A549 (cell line): ENCODE data around the gene PCGF1. TPM values are rescaled to one million over a fixed set of nuclear protein-coding genes. Genes with fewer than 3 reads are reported as not detected.

ENCODE experiments used
- ATAC-seq, 2 experiments: fragments of 200-7000 bp in 1 of 2; fragments of >200 bp in 1 of 2; cut with Nextera tagmentation in 1 of 2; cut with Tn5 transposase in 1 of 2; 3 replicates each; pipeline versions ENCODE4 v1.8.0 to v1.9.1; 2018 to 2020; ENCODE audit warnings: mild to moderate bottlenecking in 1 of 2, moderate library complexity in 1 of 2
- CTCF ChIA-PET: fragments of 300-600 bp; sonication (Branson Sonifier 250); formaldehyde crosslinking; extraction: SDS; loops from one replicate; lab custom pipeline; 2021; ENCODE audit warnings: antibody characterized with exemption, inconsistent platforms; lab: Yijun Ruan, JAX
- POLR2A ChIA-PET: fragments of 350-600 bp; formaldehyde crosslinking; extraction: SDS; loops from one replicate; lab custom pipeline; 2021; ENCODE audit warnings: antibody characterized with exemption, inconsistent platforms; lab: Yijun Ruan, JAX
- DNase-seq, 2 experiments: peaks; one replicate each; pipeline versions ENCODE4 v3.0.0 to v3.0.0-alpha.2; 2011 to 2016; ENCODE audit warnings: low read depth in 1 of 2, low spot score in 1 of 2
- FAIRE-seq: peaks from 2 replicates; lab custom pipeline; 2011; peaks lifted over from hg19 to GRCh38; lab: Jason Lieb, UNC
- H3K27ac ChIP-seq, 2 experiments: fragments of >200 bp; sonication (Bioruptor Twin); formaldehyde crosslinking; 3 replicates each; pipeline ENCODE4 v1.5.1; 2016 to 2017
- H3K4me1 ChIP-seq: fragments of >200 bp; sonication (Bioruptor Twin); formaldehyde crosslinking; 3 replicates; pipeline ENCODE4 v1.6.1; 2016
- H3K4me2 ChIP-seq: fragments of >200 bp; sonication (Bioruptor Twin); formaldehyde crosslinking; 3 replicates; pipeline ENCODE4 v1.6.1; 2016
- H3K4me3 ChIP-seq: fragments of >200 bp; sonication (Bioruptor Twin); formaldehyde crosslinking; 3 replicates; pipeline ENCODE4 v1.5.1; 2016
- H3K9me3 ChIP-seq: fragments of >200 bp; sonication (Bioruptor Twin); formaldehyde crosslinking; 3 replicates; pipeline ENCODE4 v1.6.1; 2016
- CEBPB ChIP-seq, 2 experiments: fragments of >200 bp in 1 of 2; sonication (Bioruptor Twin) in 1 of 2; formaldehyde crosslinking in 1 of 2; IDR thresholded peaks; 2 replicates each; pipeline ENCODE4 v1.6.1; 2012 to 2016
- HDAC2 ChIP-seq: fragments of 200-600 bp; sonication (generic); IDR thresholded peaks from 2 replicates; pipeline ENCODE4 v1.6.1; 2016
- HEYL ChIP-seq: fragments of 250-450 bp; sonication (Bioruptor Pico); IDR thresholded peaks from 2 replicates; pipeline ENCODE4 v1.8.0; 2021; ENCODE audit warnings: mild to moderate bottlenecking, moderate library complexity
- HOXB13 ChIP-seq: fragments of 250-450 bp; sonication (Bioruptor Pico); IDR thresholded peaks from 2 replicates; pipeline ENCODE4 v1.5.0; 2020; ENCODE audit warnings: low read depth, mild to moderate bottlenecking, moderate library complexity
- JUN ChIP-seq, 2 experiments: fragments of >200 bp; sonication (Bioruptor Twin); formaldehyde crosslinking; IDR thresholded peaks; 2 replicates in 1 of 2; 3 replicates in 1 of 2; pipeline ENCODE4 v1.6.1; 2016 to 2017
- JUNB ChIP-seq: fragments of >200 bp; sonication (Bioruptor Twin); formaldehyde crosslinking; IDR thresholded peaks from 2 replicates; pipeline ENCODE4 v1.6.1; 2016
- KDM5A ChIP-seq: fragments of 200-600 bp; sonication (generic); IDR thresholded peaks from 2 replicates; pipeline ENCODE4 v1.6.1; 2016; ENCODE audit warnings: antibody characterized with exemption, mild to moderate bottlenecking
- MAZ ChIP-seq: fragments of 150-350 bp; IDR thresholded peaks from 2 replicates; pipeline ENCODE4 v1.6.1; 2014; ENCODE audit warnings: antibody characterized with exemption, low read depth, low read length, borderline replicate concordance
- NFE2L2 ChIP-seq: fragments of 150-350 bp; conservative IDR thresholded peaks from 2 replicates; pipeline ENCODE4 v1.6.1; 2014; ENCODE audit warnings: low read length
- PHF8 ChIP-seq: fragments of 200-600 bp; sonication (generic); IDR thresholded peaks from 2 replicates; pipeline ENCODE4 v1.6.1; 2016; ENCODE audit warnings: low read depth, mild to moderate bottlenecking, antibody characterized with exemption, moderate library complexity, borderline replicate concordance
- POLR2A ChIP-seq: IDR thresholded peaks from 2 replicates; pipeline ENCODE4 v1.6.1; 2012; ENCODE audit warnings: mild to moderate bottlenecking, low read length
- RAD21 ChIP-seq, 2 experiments: fragments of >200 bp in 1 of 2; sonication (Bioruptor Twin) in 1 of 2; formaldehyde crosslinking in 1 of 2; IDR thresholded peaks in 1 of 2; conservative IDR thresholded peaks in 1 of 2; 2 replicates in 1 of 2; 3 replicates in 1 of 2; pipeline ENCODE4 v1.6.1; 2012 to 2018; ENCODE audit warnings: inconsistent platforms in 1 of 2
- RFX5 ChIP-seq: fragments of 450-650 bp; IDR thresholded peaks from 2 replicates; pipeline ENCODE4 v1.7.1; 2014; ENCODE audit warnings: antibody characterized with exemption, mild to moderate bottlenecking, moderate library complexity
- ZFP36 ChIP-seq: fragments of 450-650 bp; IDR thresholded peaks from 2 replicates; pipeline ENCODE4 v1.6.1; 2014; ENCODE audit warnings: borderline replicate concordance; ENCODE audit not compliant: partially characterized antibody
- WGBS: methylation state at CpG from one replicate; pipeline ENCODE4 v1.1.6; 2017; ENCODE audit errors: missing lambda C conversion rate; 5-methylcytosine and 5-hydroxymethylcytosine counted together
- polyA plus RNA-seq, 4 experiments: library from polyadenylated mRNA; depleted of rRNA in 3 of 4; stranded (reverse); fragments of >200 nt; fragmentation: RNase III in 1 of 4; extraction: RNeasy Plus Mini Kit Qiagen cat#74134 plus additional on column Dnase treatment in 1 of 4; gene quantifications; 2 replicates in 3 of 4; 3 replicates in 1 of 4; pipeline ENCODE4 v1.2.3, GENCODE V29; 2011 to 2017
- TF ChIP-seq, protein P1 (sequence below): fragments of >200 bp; sonication (Bioruptor Twin); formaldehyde crosslinking; IDR thresholded peaks from 3 replicates; pipeline ENCODE4 v1.5.1; 2016
- TF ChIP-seq, protein P2 (sequence below): IDR thresholded peaks from 2 replicates; pipeline ENCODE4 v1.6.1; 2012
- TF ChIP-seq, protein P3 (sequence below): IDR thresholded peaks from 2 replicates; pipeline ENCODE4 v1.6.1; 2012; ENCODE audit warnings: low read depth, borderline replicate concordance
- TF ChIP-seq, protein P4 (sequence below): fragments of 250-450 bp; sonication (Bioruptor Pico); IDR thresholded peaks from 2 replicates; pipeline ENCODE4 v1.5.0; 2021; ENCODE audit warnings: mild to moderate bottlenecking, moderate library complexity, borderline replicate concordance
- TF ChIP-seq, protein P5 (sequence below): fragments of 150-350 bp; IDR thresholded peaks from 2 replicates; pipeline ENCODE4 v1.6.1; 2014; ENCODE audit warnings: low read depth, mild to moderate bottlenecking, low read length

PCGF1 gene
- polyA plus RNA-seq, 2 of the 4 experiments (the other 2 are of a cell fraction), result 32.2 to 53.6 TPM

DNA sequence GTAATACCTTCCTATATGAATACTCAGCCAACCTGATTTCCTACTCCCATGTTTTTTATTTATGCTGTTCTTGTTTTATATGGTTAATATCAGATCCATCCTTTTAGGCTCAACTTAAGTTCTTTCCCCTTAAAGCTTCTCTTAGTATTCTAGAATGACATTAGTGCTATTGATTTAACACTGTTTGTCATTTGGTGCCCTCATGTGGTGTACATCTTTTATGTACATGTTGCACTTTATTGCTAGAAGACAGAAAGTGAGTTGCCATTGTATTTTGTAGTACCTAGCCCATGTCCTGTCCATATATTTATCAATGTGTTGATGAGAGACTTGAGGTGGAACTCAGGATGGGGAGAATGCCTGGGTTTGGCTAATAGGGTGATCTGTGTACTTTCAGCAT, 24.7 kb upstream of the PCGF1 start (continued):
- TF ChIP-seq, protein P1, sequence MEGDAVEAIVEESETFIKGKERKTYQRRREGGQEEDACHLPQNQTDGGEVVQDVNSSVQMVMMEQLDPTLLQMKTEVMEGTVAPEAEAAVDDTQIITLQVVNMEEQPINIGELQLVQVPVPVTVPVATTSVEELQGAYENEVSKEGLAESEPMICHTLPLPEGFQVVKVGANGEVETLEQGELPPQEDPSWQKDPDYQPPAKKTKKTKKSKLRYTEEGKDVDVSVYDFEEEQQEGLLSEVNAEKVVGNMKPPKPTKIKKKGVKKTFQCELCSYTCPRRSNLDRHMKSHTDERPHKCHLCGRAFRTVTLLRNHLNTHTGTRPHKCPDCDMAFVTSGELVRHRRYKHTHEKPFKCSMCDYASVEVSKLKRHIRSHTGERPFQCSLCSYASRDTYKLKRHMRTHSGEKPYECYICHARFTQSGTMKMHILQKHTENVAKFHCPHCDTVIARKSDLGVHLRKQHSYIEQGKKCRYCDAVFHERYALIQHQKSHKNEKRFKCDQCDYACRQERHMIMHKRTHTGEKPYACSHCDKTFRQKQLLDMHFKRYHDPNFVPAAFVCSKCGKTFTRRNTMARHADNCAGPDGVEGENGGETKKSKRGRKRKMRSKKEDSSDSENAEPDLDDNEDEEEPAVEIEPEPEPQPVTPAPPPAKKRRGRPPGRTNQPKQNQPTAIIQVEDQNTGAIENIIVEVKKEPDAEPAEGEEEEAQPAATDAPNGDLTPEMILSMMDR, result peak; percentile 70
- no peak for TF ChIP-seq NFE2L2

DNA sequence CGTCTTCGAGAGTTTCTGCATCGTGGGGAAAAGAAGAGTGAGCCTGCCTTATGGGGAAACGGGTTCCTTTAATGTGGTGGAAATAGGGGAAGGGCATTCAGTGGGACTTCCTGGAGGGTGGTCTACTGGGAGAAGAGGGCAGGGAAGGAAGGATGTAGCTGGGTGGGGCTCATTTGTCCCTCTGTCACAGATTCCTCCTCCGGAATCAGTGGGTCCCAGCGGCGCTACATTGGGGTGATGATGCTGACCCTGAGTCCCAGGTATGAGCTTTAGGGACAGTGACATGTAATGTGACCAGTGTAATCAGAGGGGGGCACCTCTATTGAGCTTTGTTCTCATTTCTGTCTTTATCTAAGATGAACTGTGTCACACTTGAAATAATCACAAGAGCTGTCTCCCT, 24.2 kb upstream of the PCGF1 start:
- ChIA-PET POLR2A (interaction anchor here (1.0 to 1.9 kb wide), 3 partner anchors 49 to 92 kb away, joined by 3 to 6 read pairs (median 4); partner anchors contain the start of genes CCDC142 and TTC31), CTCF (interaction anchor here (0.7 to 8.5 kb wide), 32 partner anchors 8 to 293 kb away, joined by 3 to 92 read pairs (median 6); partner anchors contain the start of genes C2orf81, CCDC142, LBX2 and LOXL3)
- 91% methylated on average over 7 of the region's 7 CpGs for WGBS
- Histone ChIP-seq H3K27ac (no peak overlapping the region), H3K9me3 (no peaks in the 10 kb centered on the region), H3K4me1 (peaks cover 17% of the 10 kb centered on the region), H3K4me2 (no peak overlapping the region), H3K4me3 (no peak overlapping the region)
- no peak for DNase-seq
- TF ChIP-seq CEBPB (IDR thresholded peaks at IDR 0.05) (no peak), HEYL (CRISPR knock-in tag) (no peak), JUN (IDR thresholded peaks at IDR 0.05) (no peak), HOXB13 (CRISPR knock-in tag) (no peak)
- no peak for ATAC-seq
- FAIRE-seq, result no peak

DNA sequence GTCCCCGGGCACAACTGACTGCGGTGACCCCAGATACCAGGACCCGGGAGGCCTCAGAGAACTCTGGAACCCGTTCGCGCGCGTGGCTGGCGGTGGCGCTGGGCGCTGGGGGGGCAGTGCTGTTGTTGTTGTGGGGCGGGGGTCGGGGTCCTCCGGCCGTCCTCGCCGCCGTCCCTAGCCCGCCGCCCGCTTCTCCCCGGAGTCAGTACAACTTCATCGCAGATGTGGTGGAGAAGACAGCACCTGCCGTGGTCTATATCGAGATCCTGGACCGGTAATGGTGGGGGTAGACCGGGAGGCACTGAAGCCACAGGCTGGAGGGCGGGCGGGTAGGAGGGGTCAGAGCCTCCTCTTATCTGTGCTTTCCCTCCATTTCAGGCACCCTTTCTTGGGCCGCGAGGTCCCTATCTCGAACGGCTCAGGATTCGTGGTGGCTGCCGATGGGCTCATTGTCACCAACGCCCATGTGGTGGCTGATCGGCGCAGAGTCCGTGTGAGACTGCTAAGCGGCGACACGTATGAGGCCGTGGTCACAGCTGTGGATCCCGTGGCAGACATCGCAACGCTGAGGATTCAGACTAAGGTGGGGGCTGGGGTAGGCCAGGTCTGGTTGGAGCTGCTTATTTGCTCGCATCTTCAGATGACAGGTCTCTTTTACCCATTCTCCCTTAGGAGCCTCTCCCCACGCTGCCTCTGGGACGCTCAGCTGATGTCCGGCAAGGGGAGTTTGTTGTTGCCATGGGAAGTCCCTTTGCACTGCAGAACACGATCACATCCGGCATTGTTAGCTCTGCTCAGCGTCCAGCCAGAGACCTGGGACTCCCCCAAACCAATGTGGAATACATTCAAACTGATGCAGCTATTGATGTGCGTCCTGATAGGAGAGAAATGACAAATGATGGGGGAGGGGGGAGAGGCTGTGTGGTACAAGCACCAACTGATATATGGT, 23.0 kb upstream of the PCGF1 start:
- 19% methylated on average over 52 of the region's 54 CpGs for WGBS
- H3K27ac ChIP-seq, result peak overlapping the region; percentile 93 to 96
- H3K4me2 ChIP-seq, result peak overlapping the region; percentile 92
- peaks cover 17% of the 10 kb centered on the region for H3K4me1 ChIP-seq
- peak in 1 of 2 experiments; percentile 64 for DNase-seq
- POLR2A ChIA-PET, result interaction anchor here (0.6 to 1.9 kb wide), 12 partner anchors 8 to 72 kb away, joined by 3 to 11 read pairs (median 5); partner anchors contain the start of genes CCDC142, PCGF1, TTC31 and WBP1
- H3K4me3 ChIP-seq, result peak overlapping the region; percentile 57
- no peaks in the 10 kb centered on the region for H3K9me3 ChIP-seq
- no peak for FAIRE-seq
- TF ChIP-seq, protein P2, sequence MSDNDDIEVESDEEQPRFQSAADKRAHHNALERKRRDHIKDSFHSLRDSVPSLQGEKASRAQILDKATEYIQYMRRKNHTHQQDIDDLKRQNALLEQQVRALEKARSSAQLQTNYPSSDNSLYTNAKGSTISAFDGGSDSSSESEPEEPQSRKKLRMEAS, result peak; percentile 71; the same call in 1 of the 2 replicates
- TF ChIP-seq KDM5A, result no peak
- TF ChIP-seq, protein P3, sequence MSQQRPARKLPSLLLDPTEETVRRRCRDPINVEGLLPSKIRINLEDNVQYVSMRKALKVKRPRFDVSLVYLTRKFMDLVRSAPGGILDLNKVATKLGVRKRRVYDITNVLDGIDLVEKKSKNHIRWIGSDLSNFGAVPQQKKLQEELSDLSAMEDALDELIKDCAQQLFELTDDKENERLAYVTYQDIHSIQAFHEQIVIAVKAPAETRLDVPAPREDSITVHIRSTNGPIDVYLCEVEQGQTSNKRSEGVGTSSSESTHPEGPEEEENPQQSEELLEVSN, result peak; percentile 85
- TF ChIP-seq, all 56 proteins: peak for 2
- CTCF ChIA-PET, result interaction anchor here (1.4 to 8.5 kb wide), 11 partner anchors 8 to 281 kb away, joined by 4 to 92 read pairs (median 15); partner anchors contain the start of genes CCDC142, LBX2, PCGF1 and TTC31
- peak; percentile 22 to 48; a peak in 5 of 6 replicates for ATAC-seq

DNA sequence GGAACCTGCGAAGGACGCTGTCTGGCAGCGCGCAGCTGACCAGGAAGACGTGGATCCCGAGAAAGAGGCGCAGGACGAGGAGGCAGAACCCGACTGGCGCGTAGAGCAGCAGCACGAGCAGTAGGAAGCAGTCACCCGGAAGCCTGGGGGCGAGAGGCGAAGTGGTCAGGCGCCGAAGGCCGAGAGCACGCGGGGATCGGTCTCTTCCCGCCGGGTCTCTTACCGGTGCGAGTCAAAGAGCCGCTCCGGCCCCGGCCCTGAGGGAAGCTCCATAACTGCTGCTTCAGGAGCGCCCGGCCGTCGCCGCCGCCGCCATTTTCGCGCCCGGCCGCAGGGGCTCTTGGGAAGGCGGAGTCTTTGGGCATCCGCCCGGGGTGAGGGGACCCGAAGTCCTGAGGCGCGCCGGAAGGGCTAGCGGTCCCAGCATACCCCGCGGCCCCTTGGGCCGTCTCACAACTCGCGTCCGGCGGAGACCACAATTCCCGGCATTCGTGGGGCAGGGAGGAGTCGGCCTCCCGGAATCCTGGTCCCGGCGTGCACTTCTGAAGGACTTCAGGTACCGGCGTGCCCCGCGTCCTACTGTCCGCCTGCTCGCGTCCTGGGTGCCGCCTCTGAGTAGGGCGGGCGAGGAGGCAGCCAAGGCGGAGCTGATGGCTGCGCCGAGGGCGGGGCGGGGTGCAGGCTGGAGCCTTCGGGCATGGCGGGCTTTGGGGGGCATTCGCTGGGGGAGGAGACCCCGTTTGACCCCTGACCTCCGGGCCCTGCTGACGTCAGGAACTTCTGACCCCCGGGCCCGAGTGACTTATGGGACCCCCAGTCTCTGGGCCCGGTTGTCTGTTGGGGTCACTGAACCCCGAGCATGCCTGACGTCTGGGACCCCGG, 22.1 kb upstream of the PCGF1 start, which contains the start of the genes AUP1 and HTRA2:
Gene AUP1 (minus strand): TSS at position 350 of the 882 bp plus-strand sequence. CDS start 77 bp downstream, at position 273.
Gene HTRA2 (plus strand): TSS at position 577 of the 882 bp plus-strand sequence. CDS start 74 bp downstream, at position 651.
- peak; percentile 99 to 100 for DNase-seq
- FAIRE-seq, result no peak
- Histone ChIP-seq H3K4me2 (peak within 1 kb of the TSS; percentile 97), H3K27ac (peak within 1 kb of the TSS; percentile 93 to 96), H3K4me1 (peaks cover 17% of the 10 kb centered on the region), H3K4me3 (peak within 1 kb of the TSS; percentile 57), H3K9me3 (no peaks in the 10 kb centered on the region)
- ChIA-PET POLR2A (interaction anchor here (0.6 to 1.9 kb wide), 11 partner anchors 9 to 72 kb away, joined by 3 to 11 read pairs (median 5); partner anchors contain the start of genes CCDC142, PCGF1, TTC31 and WBP1), CTCF (interaction anchor here (1.3 to 8.5 kb wide), 8 partner anchors 10 to 57 kb away, joined by 4 to 92 read pairs (median 27); partner anchors contain the start of genes CCDC142, PCGF1 and TTC31)
- peak; percentile 91 to 97 for ATAC-seq
- 2% methylated on average over 28 of the region's 87 CpGs for WGBS
- TF ChIP-seq RFX5 (peak; percentile 32; the same call in 1 of the 2 replicates), RAD21 (conservative IDR thresholded peaks at IDR 0.05 in 1 of 2, IDR thresholded peaks at IDR 0.05 in 1 of 2) (peak in 1 of 2 experiments; percentile 20; a peak in 1 of 5 replicates), HDAC2 (peak; percentile 88; the same call in 1 of the 2 replicates), PHF8 (peak; percentile 99), MAZ (peak; percentile 52; the same call in 1 of the 2 replicates), JUNB (no peak), ZFP36 (no peak), KDM5A (peak; percentile 98), POLR2A (peak; percentile 86), JUN (IDR thresholded peaks at IDR 0.05) (peak; percentile 82 to 98)
- TF ChIP-seq, protein P4, sequence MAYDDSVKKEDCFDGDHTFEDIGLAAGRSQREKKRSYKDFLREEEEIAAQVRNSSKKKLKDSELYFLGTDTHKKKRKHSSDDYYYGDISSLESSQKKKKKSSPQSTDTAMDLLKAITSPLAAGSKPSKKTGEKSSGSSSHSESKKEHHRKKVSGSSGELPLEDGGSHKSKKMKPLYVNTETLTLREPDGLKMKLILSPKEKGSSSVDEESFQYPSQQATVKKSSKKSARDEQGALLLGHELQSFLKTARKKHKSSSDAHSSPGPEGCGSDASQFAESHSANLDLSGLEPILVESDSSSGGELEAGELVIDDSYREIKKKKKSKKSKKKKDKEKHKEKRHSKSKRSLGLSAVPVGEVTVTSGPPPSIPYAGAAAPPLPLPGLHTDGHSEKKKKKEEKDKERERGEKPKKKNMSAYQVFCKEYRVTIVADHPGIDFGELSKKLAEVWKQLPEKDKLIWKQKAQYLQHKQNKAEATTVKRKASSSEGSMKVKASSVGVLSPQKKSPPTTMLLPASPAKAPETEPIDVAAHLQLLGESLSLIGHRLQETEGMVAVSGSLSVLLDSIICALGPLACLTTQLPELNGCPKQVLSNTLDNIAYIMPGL (CRISPR knock-in tag), result 0 out of 2 replicates have a peak, but pooled peaks have one; percentile 34
- TF ChIP-seq, protein P2, result peak; percentile 81
- TF ChIP-seq, protein P5, sequence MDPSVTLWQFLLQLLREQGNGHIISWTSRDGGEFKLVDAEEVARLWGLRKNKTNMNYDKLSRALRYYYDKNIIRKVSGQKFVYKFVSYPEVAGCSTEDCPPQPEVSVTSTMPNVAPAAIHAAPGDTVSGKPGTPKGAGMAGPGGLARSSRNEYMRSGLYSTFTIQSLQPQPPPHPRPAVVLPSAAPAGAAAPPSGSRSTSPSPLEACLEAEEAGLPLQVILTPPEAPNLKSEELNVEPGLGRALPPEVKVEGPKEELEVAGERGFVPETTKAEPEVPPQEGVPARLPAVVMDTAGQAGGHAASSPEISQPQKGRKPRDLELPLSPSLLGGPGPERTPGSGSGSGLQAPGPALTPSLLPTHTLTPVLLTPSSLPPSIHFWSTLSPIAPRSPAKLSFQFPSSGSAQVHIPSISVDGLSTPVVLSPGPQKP, result no peak
